IPS DF 19.7 (cell line): ENCODE data around the gene MMEL1.
A peak's percentile ranks its signal among the peaks of the same experiment; 100 is the strongest.
"Not testable (repeated sequence)": the region's sequence is repeated elsewhere in the genome, so short reads cannot be mapped to it uniquely, and the experiment has no call there.

ENCODE experiments used
- DNase-seq: peaks from one replicate; pipeline ENCODE4 v3.0.0-alpha.2; 2013; ENCODE audit warnings: low read depth, low spot score

MMEL1 gene

GRCh38 chr1:2628933-2629626, 3.7 kb downstream of the MMEL1 start:
- no peak for DNase-seq

- DNase-seq: no peak
Measured at GRCh38 chr1:2628191-2628932, 4.5 kb downstream of the MMEL1 start.

- no peak for DNase-seq
Measured at GRCh38 chr1:2627746-2628145, 5.1 kb downstream of the MMEL1 start.

GRCh38 chr1:2625748-2626147, 7.1 kb downstream of the MMEL1 start:
- not testable (repeated sequence) for DNase-seq

- DNase-seq: no peak
Measured at GRCh38 chr1:2625311-2625710, 7.5 kb downstream of the MMEL1 start.

GRCh38 chr1:2624735-2625300, 8.0 kb downstream of the MMEL1 start:
- DNase-seq: no peak

GRCh38 chr1:2623571-2624337, 9.1 kb downstream of the MMEL1 start:
- DNase-seq: no peak

GRCh38 chr1:2617971-2618470, 14.8 kb downstream of the MMEL1 start:
- no peak for DNase-seq

- DNase-seq: no peak
Measured at GRCh38 chr1:2614145-2614544, 18.7 kb downstream of the MMEL1 start.

GRCh38 chr1:2612591-2613365, 20.0 kb downstream of the MMEL1 start:
- DNase-seq: no peak

- no peak for DNase-seq
Measured at GRCh38 chr1:2611621-2612437, 21.0 kb downstream of the MMEL1 start.

- DNase-seq: peak; percentile 45
Measured at GRCh38 chr1:2611031-2611501, 21.8 kb downstream of the MMEL1 start.

GRCh38 chr1:2610036-2610959, 22.5 kb downstream of the MMEL1 start:
- no peak for DNase-seq

- DNase-seq: no peak
Measured at GRCh38 chr1:2609319-2610035, 23.3 kb downstream of the MMEL1 start.

GRCh38 chr1:2607641-2608091, 25.1 kb downstream of the MMEL1 start:
- DNase-seq: no peak

GRCh38 chr1:2606881-2607621, 25.8 kb downstream of the MMEL1 start:
- no peak for DNase-seq

GRCh38 chr1:2606396-2606880, 26.4 kb downstream of the MMEL1 start:
- no peak for DNase-seq
